ENCODE results near the gene EPHA10. TPM values are rescaled to one million over a fixed set of nuclear protein-coding genes. Genes with fewer than 3 reads are reported as not detected.

Gene EPHA10
- total RNA-seq: not detected

- H3K27me3 Mint-ChIP-seq: peaks cover 67% of the 10 kb centered on the region
- H3K36me3 Mint-ChIP-seq (ENCODE audit: low read depth): no peaks in the 10 kb centered on the region
- H3K9me3 Mint-ChIP-seq: no peaks in the 10 kb centered on the region
- CTCF ChIA-PET: interaction anchor here (1.6 kb wide), 1 partner anchor 95 kb away, joined by 4 read pairs; no protein-coding TSS in a partner anchor
- H3K27ac Mint-ChIP-seq: no peak within 1 kb of the TSS
- no peak for DNase-seq
- H3K4me3 Mint-ChIP-seq: no peak within 1 kb of the TSS
- peaks cover 7% of the 10 kb centered on the region for H3K4me1 Mint-ChIP-seq
- POLR2A ChIA-PET: interaction anchor here (1.1 kb wide), 2 partner anchors 9 to 94 kb away, joined by 3 to 5 read pairs; partner anchors contain the start of gene MTF1
These were observed at the start of gene EPHA10 for GRCh38 chr1:37764888-37765441. EPHA10 (minus strand) TSS chr1:37765120; CDS start chr1:37765066, 54 bp downstream.

DNA sequence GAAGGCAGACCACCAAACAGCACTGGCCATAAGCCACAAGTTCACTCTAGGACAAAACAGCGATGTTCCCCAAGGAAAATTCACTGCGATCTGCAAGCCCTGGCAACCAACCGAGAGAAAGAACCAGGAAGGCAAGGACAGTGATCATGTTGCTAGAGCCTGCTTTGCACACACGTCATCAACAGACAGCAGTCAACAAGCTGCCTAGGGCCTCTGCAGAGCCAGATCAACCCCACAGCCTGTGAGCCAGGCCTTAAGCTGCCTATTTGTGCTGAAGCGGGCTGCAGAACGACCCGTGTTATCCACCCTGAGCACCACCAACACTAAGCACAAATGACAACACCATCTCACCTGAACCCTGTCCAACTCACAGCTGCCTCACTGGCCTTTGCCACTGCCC, 49.3 kb upstream of the EPHA10 start:
- Mint-ChIP-seq H3K9me3 (no peaks in the 10 kb centered on the region), H3K36me3 (ENCODE audit: low read depth) (peaks cover 27% of the 10 kb centered on the region), H3K27me3 (no peaks in the 10 kb centered on the region), H3K27ac (no peak overlapping the region), H3K4me1 (peaks cover 12% of the 10 kb centered on the region), H3K4me3 (no peak overlapping the region)
- CTCF ChIA-PET: no interaction called here
- DNase-seq: no peak
- POLR2A ChIA-PET: no interaction called here

GRCh38 chr1:37813529-37814145, 48.7 kb upstream of the EPHA10 start:
- no peak overlapping the region for H3K4me3 Mint-ChIP-seq
- CTCF ChIA-PET: no interaction called here
- H3K9me3 Mint-ChIP-seq: no peaks in the 10 kb centered on the region
- no peak overlapping the region for H3K27ac Mint-ChIP-seq
- peaks cover 18% of the 10 kb centered on the region for H3K4me1 Mint-ChIP-seq
- H3K27me3 Mint-ChIP-seq: no peaks in the 10 kb centered on the region
- peaks cover 27% of the 10 kb centered on the region for H3K36me3 Mint-ChIP-seq (ENCODE audit: low read depth)
- DNase-seq: no peak
- POLR2A ChIA-PET: no interaction called here

- ChIA-PET CTCF (interaction anchor here (0.6 kb wide), 1 partner anchor 12 kb away, joined by 3 read pairs; no protein-coding TSS in a partner anchor), POLR2A (interaction anchor here (1.4 kb wide), 1 partner anchor 121 kb away, joined by 3 read pairs; a partner anchor contains a TSS)
- Mint-ChIP-seq H3K4me1 (peaks cover 31% of the 10 kb centered on the region), H3K4me3 (no peak overlapping the region), H3K27ac (peak overlapping the region; percentile 27), H3K27me3 (no peaks in the 10 kb centered on the region), H3K9me3 (no peaks in the 10 kb centered on the region), H3K36me3 (ENCODE audit: low read depth) (peaks cover 27% of the 10 kb centered on the region)
- DNase-seq: peak; percentile 68
These were observed 46.2 kb upstream of the EPHA10 start for GRCh38 chr1:37811027-37811655.

DNA sequence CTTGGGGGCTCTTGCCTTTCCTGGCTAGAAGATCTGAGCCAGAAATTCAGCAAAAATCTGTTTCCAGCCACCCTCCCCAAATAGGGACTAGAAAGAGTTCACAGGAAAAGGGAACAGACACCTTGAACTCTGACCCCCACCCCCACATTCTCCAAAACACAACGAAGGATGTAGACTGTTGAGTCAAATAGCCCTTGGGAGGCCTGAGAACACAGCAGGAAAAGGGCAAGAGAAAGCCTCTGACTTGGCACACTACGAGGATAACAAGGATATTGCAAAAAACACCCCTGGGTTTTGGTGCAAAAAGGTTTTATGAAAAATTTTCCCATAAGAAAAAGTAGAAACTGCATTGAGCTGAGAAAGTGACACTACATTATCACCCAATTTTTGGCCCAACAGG, 45.0 kb upstream of the EPHA10 start:
- Mint-ChIP-seq H3K27me3 (no peaks in the 10 kb centered on the region), H3K4me1 (peaks cover 40% of the 10 kb centered on the region), H3K9me3 (no peaks in the 10 kb centered on the region), H3K4me3 (no peak overlapping the region), H3K36me3 (ENCODE audit: low read depth) (peaks cover 30% of the 10 kb centered on the region), H3K27ac (no peak overlapping the region)
- ChIA-PET POLR2A (interaction anchor here (0.6 to 1.1 kb wide), 2 partner anchors 13 to 49 kb away, joined by 3 read pairs; partner anchors contain the start of gene MTF1), CTCF (no interaction called here)
- no peak for DNase-seq

GRCh38 chr1:37808369-37809319, 43.7 kb upstream of the EPHA10 start:
- H3K9me3 Mint-ChIP-seq: no peaks in the 10 kb centered on the region
- H3K27me3 Mint-ChIP-seq: no peaks in the 10 kb centered on the region
- peak overlapping the region; percentile 98 for H3K4me3 Mint-ChIP-seq
- H3K27ac Mint-ChIP-seq: peak overlapping the region; percentile 93
- no peak for DNase-seq
- peaks cover 40% of the 10 kb centered on the region for H3K4me1 Mint-ChIP-seq
- POLR2A ChIA-PET: interaction anchor here (1.1 to 3.2 kb wide), 20 partner anchors 9 to 335 kb away, joined by 3 to 43 read pairs (median 6); partner anchors contain the start of genes CDCA8, MANEAL and MTF1
- CTCF ChIA-PET: interaction anchor here (0.7 to 3.0 kb wide), 6 partner anchors 8 to 182 kb away, joined by 3 to 28 read pairs (median 4); partner anchors contain the start of gene MTF1
- H3K36me3 Mint-ChIP-seq (ENCODE audit: low read depth): peaks cover 40% of the 10 kb centered on the region

DNA sequence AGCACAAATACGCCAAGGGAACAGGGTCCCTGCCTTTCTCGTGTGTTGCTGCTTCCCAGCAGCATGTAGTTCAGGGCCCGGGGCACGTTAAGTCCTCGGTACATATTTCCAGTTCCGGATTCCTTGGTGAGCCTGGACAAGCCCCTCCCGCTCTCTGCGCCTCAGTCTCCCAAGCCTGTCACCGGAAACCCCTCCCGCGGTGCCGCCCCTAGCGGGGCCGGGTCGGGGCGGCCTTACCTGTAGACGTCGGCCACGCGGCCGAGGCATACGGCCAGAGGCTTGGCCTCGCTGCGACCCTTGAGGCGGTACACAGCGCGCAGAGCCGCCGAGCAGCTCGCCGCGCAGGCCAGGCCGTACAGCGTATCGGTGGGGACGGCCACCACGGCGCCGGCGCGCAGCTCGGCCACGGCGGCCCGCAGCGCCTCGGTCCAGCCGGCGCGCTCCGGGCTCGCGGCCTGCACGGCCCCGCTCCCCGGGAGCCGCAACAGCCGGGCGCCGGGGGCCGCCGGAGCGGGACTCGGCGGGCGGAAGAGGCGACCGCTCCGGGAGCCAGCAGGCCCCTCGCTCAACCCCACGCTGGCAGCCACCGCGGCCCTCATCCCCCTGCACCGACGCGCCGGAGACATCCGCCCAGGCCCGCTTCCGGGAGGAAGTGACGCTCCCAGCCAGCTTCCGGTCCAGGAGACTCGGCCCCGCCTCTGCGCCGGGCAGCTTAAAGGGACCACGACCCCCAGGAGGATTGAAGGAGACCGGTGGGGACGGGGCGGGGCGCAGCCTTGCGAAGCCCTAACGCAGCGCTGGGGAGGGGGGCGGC, 42.8 kb upstream of the EPHA10 start, which contains the start of the genes C1orf122 and YRDC:
Gene C1orf122, plus strand, starts transcription at position 236 of the 814 bp plus-strand sequence. CDS start 615 bp downstream, outside the sequence.
Gene YRDC, minus strand, starts transcription at position 654 of the 814 bp plus-strand sequence. Its CDS starts 28 bp downstream, at position 626.
- Mint-ChIP-seq H3K9me3 (no peaks in the 10 kb centered on the region), H3K4me3 (peak within 1 kb of the TSS; percentile 98), H3K27me3 (no peaks in the 10 kb centered on the region), H3K4me1 (peaks cover 40% of the 10 kb centered on the region), H3K27ac (peak within 1 kb of the TSS; percentile 93), H3K36me3 (ENCODE audit: low read depth) (peaks cover 42% of the 10 kb centered on the region)
- POLR2A ChIA-PET: interaction anchor here (1.0 to 3.2 kb wide), 22 partner anchors 9 to 334 kb away, joined by 3 to 43 read pairs (median 5); partner anchors contain the start of genes CDCA8, MANEAL, MTF1 and SF3A3
- peak; percentile 94 for DNase-seq
- CTCF ChIA-PET: interaction anchor here (0.7 to 3.0 kb wide), 6 partner anchors 9 to 213 kb away, joined by 3 to 28 read pairs (median 4); partner anchors contain the start of gene MTF1

- H3K9me3 Mint-ChIP-seq: no peaks in the 10 kb centered on the region
- peaks cover 40% of the 10 kb centered on the region for H3K4me1 Mint-ChIP-seq
- no peaks in the 10 kb centered on the region for H3K27me3 Mint-ChIP-seq
- DNase-seq: no peak
- peak overlapping the region; percentile 86 for H3K4me3 Mint-ChIP-seq
- CTCF ChIA-PET: interaction anchor here (1.1 to 3.0 kb wide), 3 partner anchors 52 to 214 kb away, joined by 4 to 28 read pairs (median 6); partner anchors contain the start of gene MTF1
- POLR2A ChIA-PET: interaction anchor here (0.8 to 3.2 kb wide), 20 partner anchors 10 to 334 kb away, joined by 3 to 43 read pairs (median 6); partner anchors contain the start of genes CDCA8, MANEAL, MTF1 and SF3A3
- peaks cover 48% of the 10 kb centered on the region for H3K36me3 Mint-ChIP-seq (ENCODE audit: low read depth)
- H3K27ac Mint-ChIP-seq: peak overlapping the region; percentile 81
These were observed 42.3 kb upstream of the EPHA10 start for GRCh38 chr1:37807220-37807554.

- peaks cover 57% of the 10 kb centered on the region for H3K36me3 Mint-ChIP-seq (ENCODE audit: low read depth)
- H3K27me3 Mint-ChIP-seq: no peaks in the 10 kb centered on the region
- POLR2A ChIA-PET: no interaction called here
- no peaks in the 10 kb centered on the region for H3K9me3 Mint-ChIP-seq
- DNase-seq: no peak
- no peak overlapping the region for H3K4me3 Mint-ChIP-seq
- CTCF ChIA-PET: no interaction called here
- H3K27ac Mint-ChIP-seq: no peak overlapping the region
- H3K4me1 Mint-ChIP-seq: peaks cover 19% of the 10 kb centered on the region
These were observed 37.5 kb upstream of the EPHA10 start for GRCh38 chr1:37802439-37802838.

DNA sequence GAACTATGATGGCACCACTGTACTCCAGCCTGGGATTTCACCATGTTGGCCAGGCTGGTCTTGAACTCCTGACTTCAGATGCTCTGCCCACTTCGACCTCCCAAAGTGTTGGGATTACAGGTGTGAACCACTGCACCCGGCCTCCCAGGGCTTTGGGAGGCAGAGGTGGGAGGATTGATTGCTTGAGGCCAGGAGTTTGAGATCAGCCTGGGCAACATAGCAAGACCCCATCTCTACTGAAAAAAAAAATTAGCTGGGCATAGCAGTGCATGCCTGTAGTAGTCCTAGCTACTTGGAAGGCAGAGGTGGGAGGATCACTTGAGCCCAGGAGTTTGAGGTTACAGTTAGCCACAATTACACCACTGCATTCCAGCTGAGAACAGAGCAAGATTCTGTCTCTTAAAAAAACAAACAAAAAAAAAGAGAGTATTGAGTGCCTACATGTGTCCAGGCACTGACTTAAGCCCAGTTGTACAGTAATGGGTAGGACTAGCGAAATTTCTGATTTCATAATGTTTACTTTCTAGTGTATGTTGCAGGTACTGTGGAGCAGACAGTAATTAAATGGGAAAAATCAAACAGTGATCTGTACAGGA, 32.9 kb upstream of the EPHA10 start:
- POLR2A ChIA-PET: interaction anchor here (0.7 to 1.0 kb wide), 2 partner anchors 10 to 58 kb away, joined by 3 read pairs; partner anchors contain the start of genes C1orf122 and YRDC
- peaks cover 13% of the 10 kb centered on the region for H3K4me1 Mint-ChIP-seq

More for the DNA sequence above, 32.9 kb upstream of the EPHA10 start:
- CTCF ChIA-PET: interaction anchor here (1.6 kb wide), 1 partner anchor 11 kb away, joined by 4 read pairs; no protein-coding TSS in a partner anchor
- Mint-ChIP-seq H3K27ac (no peak overlapping the region), H3K36me3 (ENCODE audit: low read depth) (peaks cover 23% of the 10 kb centered on the region), H3K27me3 (peaks cover 18% of the 10 kb centered on the region), H3K4me3 (no peak overlapping the region), H3K9me3 (no peaks in the 10 kb centered on the region)
- no peak for DNase-seq
